Activated CD4-positive, alpha-beta T cell treated with anti-CD3 and anti-CD28 coated beads, Interleukin-2, amount 10 ng/mL, durations not matched to agents 7 days and 5 days (primary cell): ENCODE data around the gene DOLPP1. TPM values are rescaled to one million over a fixed set of nuclear protein-coding genes. Genes with fewer than 3 reads are reported as not detected.

Experiments used
- CTCF ChIA-PET: fragments of 350-600 bp; sonication (Branson Sonifier 250); formaldehyde crosslinking; loops from one replicate; lab custom pipeline; 2021; ENCODE audit warnings: antibody characterized with exemption; lab: Charles Lee
- POLR2A ChIA-PET: fragments of 350-600 bp; sonication (Branson Sonifier 250); formaldehyde crosslinking; loops from one replicate; lab custom pipeline; 2021; ENCODE audit warnings: antibody characterized with exemption; lab: Charles Lee
- DNase-seq: peaks from one replicate; pipeline ENCODE4 v3.0.0-alpha.2; 2020
- H3K27ac Mint-ChIP-seq: one replicate; pipeline ENCODE4 v1.8.0; 2021; ENCODE audit warnings: mild to moderate bottlenecking, moderate library complexity, mixed read lengths
- H3K27me3 Mint-ChIP-seq: one replicate; pipeline ENCODE4 v1.8.0; 2021; ENCODE audit warnings: mixed read lengths
- H3K36me3 Mint-ChIP-seq: one replicate; pipeline ENCODE4 v1.8.0; 2021; ENCODE audit warnings: low read depth, mixed read lengths
- H3K4me1 Mint-ChIP-seq: one replicate; pipeline ENCODE4 v1.8.0; 2021; ENCODE audit warnings: mixed read lengths
- H3K4me3 Mint-ChIP-seq: one replicate; pipeline ENCODE4 v1.8.0; 2021; ENCODE audit warnings: mild to moderate bottlenecking, moderate library complexity, mixed read lengths
- H3K9me3 Mint-ChIP-seq: one replicate; pipeline ENCODE4 v1.8.0; 2021; ENCODE audit warnings: mixed read lengths
- total RNA-seq, 2 experiments: library from RNA; stranded (reverse); gene quantifications; one replicate each; pipeline ENCODE4 v1.2.3, GENCODE V29; 2021

The DOLPP1 gene
- total RNA-seq, 2 experiments from 2014 or later = 19.5 to 19.6 TPM

DNA sequence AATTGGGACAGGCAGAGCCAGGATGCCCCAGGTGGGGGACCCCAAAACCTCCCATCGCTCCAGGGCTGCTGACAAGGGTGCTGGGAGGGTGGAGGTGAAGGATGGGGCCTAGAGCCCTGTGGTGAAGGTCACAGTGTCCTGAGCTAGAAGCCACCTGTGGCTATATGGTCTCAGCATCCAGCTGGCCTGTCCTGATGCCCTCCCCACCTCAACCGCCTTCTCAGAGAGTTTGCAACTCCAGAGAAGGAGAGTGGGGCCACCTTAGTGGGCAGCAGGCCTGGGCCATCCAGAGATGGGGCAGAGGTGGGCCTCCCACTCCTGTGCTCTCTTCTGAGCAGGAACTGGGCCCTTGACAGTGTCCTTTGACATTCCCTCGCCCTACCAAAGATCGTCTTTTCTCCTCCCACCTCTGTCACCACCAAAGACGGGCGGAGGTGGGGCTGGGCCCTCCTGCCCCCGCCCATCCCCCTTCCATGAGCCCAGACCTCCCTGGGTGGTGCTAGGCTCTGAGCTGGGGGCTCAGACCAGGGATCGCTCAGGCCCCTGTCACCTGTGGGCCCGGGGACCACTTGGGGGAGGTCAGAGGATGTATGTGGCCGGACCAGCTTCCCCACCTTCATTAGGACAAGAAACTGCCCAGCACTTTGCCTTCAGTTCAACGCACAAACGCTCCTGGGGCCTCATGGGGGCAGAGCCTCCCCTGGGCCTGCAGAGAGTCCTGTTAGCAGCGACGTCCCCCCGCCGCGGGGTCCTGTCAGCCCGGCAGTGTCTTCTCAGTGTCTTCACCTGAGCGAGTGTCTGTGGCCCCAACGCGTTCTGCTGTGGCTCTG is 10.0 kb upstream of the DOLPP1 start:
- H3K27me3 Mint-ChIP-seq = no peaks in the 10 kb centered on the region
- H3K36me3 Mint-ChIP-seq = peaks cover 18% of the 10 kb centered on the region
- peaks cover 59% of the 10 kb centered on the region for H3K4me1 Mint-ChIP-seq
- H3K4me3 Mint-ChIP-seq = no peak overlapping the region
- H3K9me3 Mint-ChIP-seq = no peaks in the 10 kb centered on the region
- peak overlapping the region; percentile 57 for H3K27ac Mint-ChIP-seq
- ChIA-PET POLR2A (no interaction called here), CTCF (no interaction called here)
- DNase-seq = no peak

DNA sequence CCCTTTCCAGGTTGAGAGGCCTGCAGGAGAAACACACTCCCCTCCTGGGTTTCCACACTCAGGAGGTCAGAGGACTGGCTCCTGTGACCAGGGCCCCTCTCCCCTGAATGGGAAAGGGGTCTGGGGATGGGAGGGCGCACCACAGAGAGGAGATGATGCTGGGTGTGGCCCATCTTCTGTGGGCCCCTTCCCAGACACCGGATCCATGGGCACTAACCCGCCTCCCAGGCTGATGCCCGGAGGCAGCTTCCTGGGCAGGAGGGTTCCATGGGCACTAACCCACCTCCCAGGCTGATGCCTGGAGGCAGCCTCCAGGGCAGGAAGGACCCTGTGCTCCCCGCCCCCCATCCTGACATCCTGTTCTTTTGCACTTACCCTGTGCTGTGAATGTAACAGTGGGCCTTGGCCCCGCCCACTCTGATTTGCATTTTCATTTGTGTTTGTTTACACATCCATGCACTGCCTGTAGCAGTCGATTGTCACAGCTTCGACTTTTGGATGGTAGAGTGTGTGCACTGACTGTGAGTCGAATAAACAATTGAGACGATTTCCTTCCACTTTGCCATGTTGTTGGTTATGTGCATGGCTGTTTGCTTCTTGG is 9.3 kb upstream of the DOLPP1 start:
- Mint-ChIP-seq H3K36me3 (peaks cover 14% of the 10 kb centered on the region), H3K4me3 (no peak overlapping the region), H3K9me3 (no peaks in the 10 kb centered on the region), H3K27ac (peak overlapping the region; percentile 39), H3K4me1 (peaks cover 59% of the 10 kb centered on the region), H3K27me3 (no peaks in the 10 kb centered on the region)
- DNase-seq = peak; percentile 64
- ChIA-PET POLR2A (no interaction called here), CTCF (no interaction called here)

DNA sequence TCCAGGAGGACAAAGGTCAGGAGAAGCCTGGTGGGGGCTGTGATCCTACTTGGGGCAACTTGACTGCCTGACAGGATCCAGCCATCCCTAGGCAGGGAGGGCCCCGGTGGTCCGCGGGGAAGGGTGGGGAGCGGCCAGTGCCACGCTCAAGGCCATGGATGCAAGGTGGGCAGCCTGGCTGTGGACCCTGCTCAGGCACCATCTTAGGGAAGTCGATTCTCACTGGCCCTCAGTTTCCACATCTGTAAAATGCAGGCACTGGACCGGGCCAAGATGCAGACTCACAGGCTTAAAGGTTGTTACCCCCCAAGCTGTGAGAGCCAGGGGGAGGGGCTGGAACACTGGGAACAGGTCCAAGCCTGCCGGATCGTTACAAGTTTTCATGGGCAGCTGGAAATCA is 8.7 kb upstream of the DOLPP1 start:
- no peak for DNase-seq
- Mint-ChIP-seq H3K9me3 (no peaks in the 10 kb centered on the region), H3K27ac (peak overlapping the region; percentile 39), H3K36me3 (peaks cover 14% of the 10 kb centered on the region), H3K27me3 (no peaks in the 10 kb centered on the region), H3K4me3 (no peak overlapping the region), H3K4me1 (peaks cover 59% of the 10 kb centered on the region)
- ChIA-PET POLR2A (no interaction called here), CTCF (no interaction called here)

DNA sequence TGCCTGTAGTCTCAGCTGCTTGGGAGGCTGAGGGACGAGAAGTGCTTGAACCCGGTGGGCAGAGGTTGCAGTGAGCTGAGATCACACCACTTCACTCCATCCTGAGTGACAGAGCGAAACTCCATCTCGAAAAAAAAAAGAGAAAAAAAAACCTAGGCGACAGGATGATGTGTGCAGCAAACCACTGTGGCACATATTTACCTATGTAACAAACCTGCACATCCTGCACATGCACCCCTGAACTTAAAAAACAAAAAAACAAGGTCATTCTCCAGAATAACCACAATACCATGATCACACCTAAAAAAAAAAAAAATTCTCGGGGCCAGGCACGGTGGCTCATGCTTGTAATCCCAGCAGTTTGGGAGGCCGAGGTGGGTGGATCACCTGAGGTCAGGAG is 7.5 kb upstream of the DOLPP1 start:
- CTCF ChIA-PET = interaction anchor here (0.6 to 0.7 kb wide), 3 partner anchors 27 to 69 kb away, joined by 3 to 5 read pairs (median 4); no protein-coding TSS in a partner anchor

DNA sequence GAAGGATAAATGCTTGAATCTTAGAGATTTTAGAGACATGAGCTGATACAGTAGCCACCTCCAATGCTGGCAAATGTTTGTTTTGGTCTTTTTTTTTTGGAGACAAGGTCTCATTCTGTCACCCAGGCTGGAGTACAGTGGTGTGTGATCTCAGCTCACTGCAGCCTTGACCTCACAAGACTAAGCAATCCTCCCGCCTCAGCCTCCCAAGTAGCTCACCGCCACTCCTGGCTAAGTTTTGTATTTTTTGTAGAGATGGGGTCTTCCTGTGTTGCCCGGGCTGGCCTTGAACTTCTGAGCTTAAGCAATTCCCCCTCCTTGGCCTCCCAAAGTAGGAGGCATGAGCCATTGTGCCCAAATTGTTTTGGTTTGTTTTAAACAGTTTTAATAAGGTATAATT is 6.8 kb upstream of the DOLPP1 start:
- Mint-ChIP-seq H3K4me1 (peaks cover 53% of the 10 kb centered on the region), H3K9me3 (no peaks in the 10 kb centered on the region), H3K27ac (peak overlapping the region; percentile 63), H3K4me3 (no peak overlapping the region), H3K36me3 (peaks cover 6% of the 10 kb centered on the region), H3K27me3 (no peaks in the 10 kb centered on the region)
- ChIA-PET CTCF (interaction anchor here (0.6 to 0.7 kb wide), 2 partner anchors 27 to 30 kb away, joined by 3 to 5 read pairs; no protein-coding TSS in a partner anchor), POLR2A (no interaction called here)
- no peak for DNase-seq

More for the DNA sequence above, 7.5 kb upstream of the DOLPP1 start:
- no peaks in the 10 kb centered on the region for H3K9me3 Mint-ChIP-seq
- peak overlapping the region; percentile 20 for H3K4me3 Mint-ChIP-seq
- H3K27ac Mint-ChIP-seq = peak overlapping the region; percentile 79
- peaks cover 11% of the 10 kb centered on the region for H3K36me3 Mint-ChIP-seq
- H3K4me1 Mint-ChIP-seq = peaks cover 56% of the 10 kb centered on the region
- POLR2A ChIA-PET = no interaction called here
- no peak for DNase-seq
- H3K27me3 Mint-ChIP-seq = no peaks in the 10 kb centered on the region

DNA sequence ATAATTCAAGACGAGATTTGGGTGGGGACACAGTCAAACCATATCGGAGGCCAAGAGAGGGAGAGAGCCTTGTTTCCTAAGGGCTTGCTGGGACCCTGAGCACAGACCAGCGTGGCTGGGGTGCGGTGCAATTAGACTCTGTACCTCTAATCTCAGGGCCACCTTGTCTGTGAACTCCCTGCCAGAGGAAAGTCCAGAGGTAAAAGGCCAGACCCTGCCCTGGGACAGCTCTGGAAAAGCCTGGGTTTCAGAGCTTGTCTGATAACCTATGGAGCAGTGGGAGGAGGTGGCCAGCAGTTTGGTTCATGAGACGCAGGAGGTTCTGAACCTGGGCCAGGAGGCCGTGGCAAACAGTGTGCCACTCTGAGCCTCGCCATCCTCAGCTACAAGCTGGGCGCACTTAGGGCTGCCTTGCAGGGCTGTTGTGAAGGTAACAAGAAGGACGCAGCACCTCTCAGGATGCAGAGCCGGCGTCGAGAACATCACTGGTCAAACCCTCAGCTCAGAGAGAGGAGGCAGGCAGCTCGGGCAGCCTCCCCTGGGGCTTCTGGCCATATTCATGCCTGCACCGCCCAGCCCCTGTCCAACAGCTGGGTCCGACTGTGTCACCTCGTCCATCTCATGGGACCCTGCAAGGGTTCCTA is 4.8 kb upstream of the DOLPP1 start:
- Mint-ChIP-seq H3K36me3 (peaks cover 3% of the 10 kb centered on the region), H3K4me1 (peaks cover 47% of the 10 kb centered on the region), H3K9me3 (no peaks in the 10 kb centered on the region), H3K27ac (no peak overlapping the region), H3K4me3 (no peak overlapping the region), H3K27me3 (no peaks in the 10 kb centered on the region)
- ChIA-PET POLR2A (no interaction called here), CTCF (interaction anchor here (1.3 kb wide), 2 partner anchors 22 to 258 kb away, joined by 3 read pairs; partner anchors contain the start of gene ENDOG)
- no peak for DNase-seq

DNA sequence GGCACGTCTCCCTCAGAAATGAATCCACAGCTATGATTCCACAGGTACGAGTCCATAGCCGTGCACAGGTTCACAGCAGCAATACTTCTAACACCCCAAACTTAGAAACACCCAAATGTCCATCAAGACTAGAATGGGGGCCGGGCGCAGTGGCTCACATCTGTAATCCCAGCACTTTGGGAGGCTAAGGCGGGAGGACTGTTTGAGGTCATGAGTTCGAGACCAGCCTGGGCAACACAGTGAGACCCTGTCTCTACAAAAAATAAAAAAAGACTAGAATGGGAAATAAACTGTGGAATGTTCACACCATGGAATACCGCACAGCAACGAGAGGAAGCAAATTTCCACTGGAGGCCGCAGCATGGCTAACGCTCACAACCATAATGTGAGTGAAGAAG is 4.3 kb upstream of the DOLPP1 start:
- peaks cover 3% of the 10 kb centered on the region for H3K36me3 Mint-ChIP-seq
- no peaks in the 10 kb centered on the region for H3K9me3 Mint-ChIP-seq
- ChIA-PET CTCF (interaction anchor here (1.3 kb wide), 1 partner anchor 21 kb away, joined by 3 read pairs; no protein-coding TSS in a partner anchor), POLR2A (no interaction called here)
- H3K27ac Mint-ChIP-seq = no peak overlapping the region
- peaks cover 44% of the 10 kb centered on the region for H3K4me1 Mint-ChIP-seq
- H3K4me3 Mint-ChIP-seq = no peak overlapping the region
- DNase-seq = no peak
- no peaks in the 10 kb centered on the region for H3K27me3 Mint-ChIP-seq

DNA sequence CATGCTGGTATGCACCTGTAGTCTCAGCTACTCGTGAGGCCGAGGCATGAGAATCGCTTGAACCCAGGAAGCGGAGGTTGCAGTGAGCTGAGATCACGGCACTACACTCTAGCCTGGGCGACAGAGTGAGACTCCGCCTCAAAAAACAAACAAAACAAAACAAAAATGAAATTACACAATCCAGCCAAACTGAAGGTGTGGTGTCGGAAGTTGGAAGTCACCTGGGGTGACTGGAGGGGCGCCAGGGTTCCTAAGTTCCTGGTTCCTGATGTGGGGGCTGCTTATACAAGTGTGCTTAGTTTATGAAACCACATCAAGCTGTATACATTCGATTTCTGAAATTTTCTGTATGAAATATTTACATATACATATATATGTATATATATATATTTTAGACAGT is 3.7 kb upstream of the DOLPP1 start:
- Mint-ChIP-seq H3K4me1 (peaks cover 44% of the 10 kb centered on the region), H3K27me3 (no peaks in the 10 kb centered on the region), H3K9me3 (no peaks in the 10 kb centered on the region), H3K36me3 (no peaks in the 10 kb centered on the region), H3K4me3 (no peak overlapping the region), H3K27ac (no peak overlapping the region)
- ChIA-PET CTCF (interaction anchor here (1.1 to 2.0 kb wide), 2 partner anchors 8 to 15 kb away, joined by 4 read pairs; no protein-coding TSS in a partner anchor), POLR2A (no interaction called here)
- no peak for DNase-seq

DNA sequence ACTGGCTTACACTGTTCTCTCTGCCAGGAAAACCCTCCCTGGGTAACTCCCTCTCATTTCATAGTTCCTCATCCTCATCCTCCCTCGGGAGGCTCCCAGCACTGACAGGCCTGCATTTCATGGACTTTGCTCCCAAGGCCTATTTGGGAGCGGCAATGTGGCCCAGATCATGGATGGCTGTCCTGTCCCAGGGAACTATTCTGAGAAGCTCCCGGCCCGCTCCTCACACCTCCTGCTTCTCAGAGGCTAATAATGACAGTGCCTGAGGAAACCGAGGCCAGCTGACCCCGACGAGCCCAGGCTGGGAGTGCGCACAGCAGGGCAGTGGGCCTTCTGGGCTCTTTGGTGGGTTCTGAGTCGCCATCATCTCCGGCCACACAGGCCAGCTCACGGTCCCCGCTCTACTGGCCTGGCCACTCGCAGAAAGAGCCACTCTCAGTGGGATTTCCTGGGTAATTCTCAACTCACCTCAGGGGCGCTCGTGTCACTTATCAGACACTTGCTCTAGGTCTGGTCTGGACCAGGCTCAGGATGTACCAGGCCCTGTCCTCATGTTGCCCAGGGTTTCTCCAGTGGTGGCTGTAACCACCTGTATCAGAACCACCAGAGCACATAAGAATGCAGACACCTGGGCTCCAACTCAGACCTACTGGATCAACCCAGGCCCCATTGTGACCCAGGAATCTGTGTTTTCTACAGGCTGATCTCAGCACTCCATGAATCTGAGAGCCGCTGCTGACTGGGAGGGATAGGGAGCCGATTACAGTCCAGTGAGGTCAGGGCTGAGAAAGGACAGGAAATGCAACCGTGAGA is 2.0 kb upstream of the DOLPP1 start:
- ChIA-PET POLR2A (no interaction called here), CTCF (interaction anchor here (2.0 kb wide), 1 partner anchor 10 kb away, joined by 4 read pairs; no protein-coding TSS in a partner anchor)
- peak overlapping the region; percentile 86 for H3K4me3 Mint-ChIP-seq
- no peaks in the 10 kb centered on the region for H3K9me3 Mint-ChIP-seq
- no peaks in the 10 kb centered on the region for H3K36me3 Mint-ChIP-seq
- no peaks in the 10 kb centered on the region for H3K27me3 Mint-ChIP-seq
- no peak for DNase-seq
- peaks cover 42% of the 10 kb centered on the region for H3K4me1 Mint-ChIP-seq
- H3K27ac Mint-ChIP-seq = no peak overlapping the region

DNA sequence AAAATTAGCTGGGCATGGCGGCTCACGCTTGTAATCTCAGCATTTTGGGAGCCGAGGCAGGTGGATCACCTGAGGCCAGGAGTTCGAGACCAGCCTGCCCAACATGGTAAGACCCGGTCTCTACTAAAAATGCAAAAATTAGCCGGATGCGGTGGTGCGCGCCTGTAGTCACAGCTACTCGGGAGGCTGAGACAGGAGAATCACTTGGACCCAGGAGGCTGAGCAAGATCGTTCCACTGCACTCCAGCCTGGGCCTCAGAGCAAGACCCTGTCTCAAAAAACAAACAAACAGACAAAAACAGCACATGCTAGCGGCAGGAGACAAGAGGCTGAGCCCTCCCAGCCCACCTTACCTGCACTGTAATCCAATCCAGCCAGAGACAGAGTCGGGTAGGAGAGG is 1.1 kb upstream of the DOLPP1 start:
- DNase-seq = no peak
- H3K4me3 Mint-ChIP-seq = peak overlapping the region; percentile 86
- H3K27ac Mint-ChIP-seq = peak overlapping the region; percentile 36
- peaks cover 34% of the 10 kb centered on the region for H3K4me1 Mint-ChIP-seq
- no peaks in the 10 kb centered on the region for H3K36me3 Mint-ChIP-seq
- H3K27me3 Mint-ChIP-seq = no peaks in the 10 kb centered on the region
- ChIA-PET POLR2A (interaction anchor here (0.9 kb wide), 1 partner anchor 52 kb away, joined by 3 read pairs; the partner anchor contains the start of gene SH3GLB2), CTCF (interaction anchor here (1.0 to 1.8 kb wide), 3 partner anchors 11 to 19 kb away, joined by 3 to 7 read pairs (median 4); no protein-coding TSS in a partner anchor)
- no peaks in the 10 kb centered on the region for H3K9me3 Mint-ChIP-seq

DNA sequence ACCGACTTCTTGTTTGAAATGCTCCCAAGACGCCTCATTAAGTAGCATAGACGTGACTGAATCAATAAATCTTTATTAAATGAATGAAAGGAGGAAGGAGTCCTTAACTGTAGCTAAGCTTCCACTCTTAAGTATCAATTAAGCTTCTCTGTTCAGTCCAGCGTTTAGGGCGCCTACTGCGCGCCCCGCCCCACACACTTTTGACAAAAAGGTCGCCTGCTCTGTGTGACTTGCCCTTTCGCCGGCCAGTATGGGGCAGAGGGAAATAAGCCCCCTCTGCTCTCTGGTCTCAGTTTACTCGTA is 662 bp upstream of the DOLPP1 start:
- peak overlapping the region; percentile 86 for H3K4me3 Mint-ChIP-seq
- no peaks in the 10 kb centered on the region for H3K27me3 Mint-ChIP-seq
- H3K9me3 Mint-ChIP-seq = no peaks in the 10 kb centered on the region
- DNase-seq = no peak
- H3K4me1 Mint-ChIP-seq = peaks cover 34% of the 10 kb centered on the region
- POLR2A ChIA-PET = interaction anchor here (0.6 to 0.9 kb wide), 2 partner anchors 52 to 207 kb away, joined by 3 to 5 read pairs; partner anchors contain the start of gene SH3GLB2
- CTCF ChIA-PET = interaction anchor here (0.9 to 1.8 kb wide), 5 partner anchors 11 to 93 kb away, joined by 3 to 7 read pairs (median 3); no protein-coding TSS in a partner anchor
- H3K27ac Mint-ChIP-seq = peak overlapping the region; percentile 87
- peaks cover 2% of the 10 kb centered on the region for H3K36me3 Mint-ChIP-seq
